ENCODE measurements around the gene RBM43.

RBM43 gene

GRCh38 chr2:151302879-151303278 is 41.2 kb upstream of the RBM43 start:
- Histone ChIP-seq H2BK12ac (ENCODE audit: low read length) (no peak overlapping the region), H3K9ac (ENCODE audit: low read length) (no peak overlapping the region), H3K27ac (ENCODE audit: low read depth, low read length) (no peak overlapping the region), H3K4ac (ENCODE audit: low read depth, low read length) (no peak overlapping the region), H4K12ac (ENCODE audit: low read depth, low read length) (no peak overlapping the region), H4K8ac (ENCODE audit: low read depth, low read length) (no peak overlapping the region), H3K4me2 (ENCODE audit: low read length) (no peak overlapping the region), H3K79me1 (ENCODE audit: low read length) (no peaks in the 10 kb centered on the region), H2AK5ac (ENCODE audit: low read length) (no peak overlapping the region), H3K18ac (ENCODE audit: low read length) (no peak overlapping the region), H3K4me1 (ENCODE audit: control insufficient read depth in 1 of 2, insufficient read depth in 2 of 2, low read length in 2 of 2) (peaks cover 0 to 3% of the 10 kb centered on the region in 2 experiments), H2BK5ac (ENCODE audit: low read depth, low read length, poor library complexity) (no peak overlapping the region), H4K91ac (ENCODE audit: low read depth, low read length) (no peak overlapping the region), H3K36me3 (ENCODE audit: control insufficient read depth in 1 of 2, insufficient read depth in 2 of 2, low read length in 2 of 2) (no peaks in the 10 kb centered on the region), H2AFZ (ENCODE audit: insufficient read depth, low read length, poor library complexity) (no peak overlapping the region), H3K14ac (ENCODE audit: low read length) (no peak overlapping the region), H3K23ac (ENCODE audit: low read length) (no peak overlapping the region), H3K27me3 (ENCODE audit: insufficient read depth, low read length) (no peaks in the 10 kb centered on the region), H3K79me2 (ENCODE audit: control insufficient read depth, insufficient read depth, low read length, poor library complexity) (no peaks in the 10 kb centered on the region), H2BK120ac (ENCODE audit: insufficient read depth, low read length, poor library complexity) (no peak overlapping the region), H3K4me3 (ENCODE audit: low read depth, low read length) (no peak overlapping the region), H3K9me3 (ENCODE audit: insufficient read depth, low read depth, low read length) (no peaks in the 10 kb centered on the region)
- WGBS (ENCODE audit: extremely low coverage, insufficient coverage, insufficient read length), result no CpG with 5 or more reads among the region's 2 CpGs
- no peak for DNase-seq

- no peak overlapping the region for H4K91ac ChIP-seq (ENCODE audit: low read depth, low read length)
- H3K27ac ChIP-seq (ENCODE audit: low read depth, low read length), result no peak overlapping the region
- no peak overlapping the region for H3K18ac ChIP-seq (ENCODE audit: low read length)
- no peak overlapping the region for H2AFZ ChIP-seq (ENCODE audit: insufficient read depth, low read length, poor library complexity)
- H3K9ac ChIP-seq (ENCODE audit: low read length), result no peak overlapping the region
- no peak overlapping the region for H3K4ac ChIP-seq (ENCODE audit: low read depth, low read length)
- H3K9me3 ChIP-seq (ENCODE audit: insufficient read depth, low read depth, low read length), result no peaks in the 10 kb centered on the region
- H3K4me3 ChIP-seq (ENCODE audit: low read depth, low read length), result no peak overlapping the region
- H3K79me1 ChIP-seq (ENCODE audit: low read length), result no peaks in the 10 kb centered on the region
- no peaks in the 10 kb centered on the region for H3K79me2 ChIP-seq (ENCODE audit: control insufficient read depth, insufficient read depth, low read length, poor library complexity)
- H3K14ac ChIP-seq (ENCODE audit: low read length), result no peak overlapping the region
- no peak overlapping the region for H4K8ac ChIP-seq (ENCODE audit: low read depth, low read length)
- no peaks in the 10 kb centered on the region for H3K27me3 ChIP-seq (ENCODE audit: insufficient read depth, low read length)
- H2BK5ac ChIP-seq (ENCODE audit: low read depth, low read length, poor library complexity), result no peak overlapping the region
- no peak overlapping the region for H4K12ac ChIP-seq (ENCODE audit: low read depth, low read length)
- no peak overlapping the region for H2BK120ac ChIP-seq (ENCODE audit: insufficient read depth, low read length, poor library complexity)
- H3K23ac ChIP-seq (ENCODE audit: low read length), result no peak overlapping the region
- WGBS (ENCODE audit: extremely low coverage, insufficient coverage, insufficient read length), result no CpG with 5 or more reads among the region's 5 CpGs
- no peaks in the 10 kb centered on the region for H3K36me3 ChIP-seq (ENCODE audit: control insufficient read depth in 1 of 2, insufficient read depth in 2 of 2, low read length in 2 of 2)
- no peak overlapping the region for H2BK12ac ChIP-seq (ENCODE audit: low read length)
- peaks cover 0 to 3% of the 10 kb centered on the region in 2 experiments for H3K4me1 ChIP-seq (ENCODE audit: control insufficient read depth in 1 of 2, insufficient read depth in 2 of 2, low read length in 2 of 2)
- DNase-seq, result no peak
- H3K4me2 ChIP-seq (ENCODE audit: low read length), result no peak overlapping the region
- no peak overlapping the region for H2AK5ac ChIP-seq (ENCODE audit: low read length)
Observed at GRCh38 chr2:151302404-151302803, 40.7 kb upstream of the RBM43 start.

GRCh38 chr2:151299920-151300539 is 38.4 kb upstream of the RBM43 start:
- Histone ChIP-seq H4K91ac (ENCODE audit: low read depth, low read length) (no peak overlapping the region), H3K4ac (ENCODE audit: low read depth, low read length) (no peak overlapping the region), H3K4me3 (ENCODE audit: low read depth, low read length) (no peak overlapping the region), H2AFZ (ENCODE audit: insufficient read depth, low read length, poor library complexity) (no peak overlapping the region), H4K12ac (ENCODE audit: low read depth, low read length) (no peak overlapping the region), H3K27me3 (ENCODE audit: insufficient read depth, low read length) (no peaks in the 10 kb centered on the region), H3K4me1 (ENCODE audit: control insufficient read depth in 1 of 2, insufficient read depth in 2 of 2, low read length in 2 of 2) (peaks cover 0 to 3% of the 10 kb centered on the region in 2 experiments), H3K23ac (ENCODE audit: low read length) (no peak overlapping the region), H3K79me2 (ENCODE audit: control insufficient read depth, insufficient read depth, low read length, poor library complexity) (no peaks in the 10 kb centered on the region), H2BK12ac (ENCODE audit: low read length) (no peak overlapping the region), H3K9me3 (ENCODE audit: insufficient read depth, low read depth, low read length) (no peaks in the 10 kb centered on the region), H3K79me1 (ENCODE audit: low read length) (no peaks in the 10 kb centered on the region), H3K4me2 (ENCODE audit: low read length) (no peak overlapping the region), H2AK5ac (ENCODE audit: low read length) (no peak overlapping the region), H3K9ac (ENCODE audit: low read length) (no peak overlapping the region), H3K14ac (ENCODE audit: low read length) (no peak overlapping the region), H3K36me3 (ENCODE audit: control insufficient read depth in 1 of 2, insufficient read depth in 2 of 2, low read length in 2 of 2) (no peaks in the 10 kb centered on the region), H3K18ac (ENCODE audit: low read length) (no peak overlapping the region), H3K27ac (ENCODE audit: low read depth, low read length) (no peak overlapping the region), H4K8ac (ENCODE audit: low read depth, low read length) (no peak overlapping the region), H2BK120ac (ENCODE audit: insufficient read depth, low read length, poor library complexity) (no peak overlapping the region), H2BK5ac (ENCODE audit: low read depth, low read length, poor library complexity) (no peak overlapping the region)
- WGBS (ENCODE audit: extremely low coverage, insufficient coverage, insufficient read length), result no CpG with 5 or more reads among the region's 6 CpGs
- no peak for DNase-seq

GRCh38 chr2:151297882-151298281 is 36.2 kb upstream of the RBM43 start:
- H4K8ac ChIP-seq (ENCODE audit: low read depth, low read length), result no peak overlapping the region
- no peak overlapping the region for H2BK5ac ChIP-seq (ENCODE audit: low read depth, low read length, poor library complexity)
- H4K12ac ChIP-seq (ENCODE audit: low read depth, low read length), result no peak overlapping the region
- peaks cover 0 to 3% of the 10 kb centered on the region in 2 experiments for H3K4me1 ChIP-seq (ENCODE audit: control insufficient read depth in 1 of 2, insufficient read depth in 2 of 2, low read length in 2 of 2)
- H3K14ac ChIP-seq (ENCODE audit: low read length), result no peak overlapping the region
- H2AK5ac ChIP-seq (ENCODE audit: low read length), result no peak overlapping the region
- H3K4me3 ChIP-seq (ENCODE audit: low read depth, low read length), result no peak overlapping the region
- no peak overlapping the region for H3K9ac ChIP-seq (ENCODE audit: low read length)
- H3K4me2 ChIP-seq (ENCODE audit: low read length), result no peak overlapping the region
- H3K9me3 ChIP-seq (ENCODE audit: insufficient read depth, low read depth, low read length), result no peaks in the 10 kb centered on the region
- no peak overlapping the region for H3K18ac ChIP-seq (ENCODE audit: low read length)
- H2BK12ac ChIP-seq (ENCODE audit: low read length), result no peak overlapping the region
- H3K4ac ChIP-seq (ENCODE audit: low read depth, low read length), result no peak overlapping the region
- H3K36me3 ChIP-seq (ENCODE audit: control insufficient read depth in 1 of 2, insufficient read depth in 2 of 2, low read length in 2 of 2), result no peaks in the 10 kb centered on the region
- H3K27me3 ChIP-seq (ENCODE audit: insufficient read depth, low read length), result no peaks in the 10 kb centered on the region
- no peak overlapping the region for H4K91ac ChIP-seq (ENCODE audit: low read depth, low read length)
- WGBS (ENCODE audit: extremely low coverage, insufficient coverage, insufficient read length), result no CpG with 5 or more reads among the region's 1 CpG
- H2AFZ ChIP-seq (ENCODE audit: insufficient read depth, low read length, poor library complexity), result no peak overlapping the region
- no peak for DNase-seq
- H3K23ac ChIP-seq (ENCODE audit: low read length), result no peak overlapping the region
- H3K27ac ChIP-seq (ENCODE audit: low read depth, low read length), result no peak overlapping the region
- no peaks in the 10 kb centered on the region for H3K79me2 ChIP-seq (ENCODE audit: control insufficient read depth, insufficient read depth, low read length, poor library complexity)
- H3K79me1 ChIP-seq (ENCODE audit: low read length), result no peaks in the 10 kb centered on the region
- no peak overlapping the region for H2BK120ac ChIP-seq (ENCODE audit: insufficient read depth, low read length, poor library complexity)

All from trophoblast cell (in vitro differentiated cells and primary cell).